Stimulated activated CD8-positive, alpha-beta memory T cell treated with anti-CD3 and anti-CD28 coated beads, Interleukin-4, amount 100 ng/mL, for 1 hour (primary cell): ENCODE measurements around the gene FIGN.

Experiments
- DNase-seq, 2 donors: peaks; one replicate each; pipeline ENCODE4 v3.0.0-alpha.2; 2020; ENCODE audit warnings: low read depth in 2 of 2, low spot score in 1 of 2

Gene FIGN

GRCh38 chr2:163735685-163736432, at the start of gene FIGN:
Gene FIGN (minus strand): TSS chr2:163736008. CDS start chr2:163734927, 1,081 bp downstream.
- DNase-seq = no peak

GRCh38 chr2:163785162-163785561, 49.4 kb upstream of the FIGN start:
- no peak for DNase-seq

GRCh38 chr2:163779970-163780597, 44.3 kb upstream of the FIGN start:
- no peak for DNase-seq

- no peak for DNase-seq
Observed at GRCh38 chr2:163778045-163778781, 42.4 kb upstream of the FIGN start.

GRCh38 chr2:163775304-163775703, 39.5 kb upstream of the FIGN start:
- no peak for DNase-seq

- DNase-seq = no peak
Observed at GRCh38 chr2:163774862-163775261, 39.1 kb upstream of the FIGN start.

GRCh38 chr2:163773276-163773675, 37.5 kb upstream of the FIGN start:
- DNase-seq = no peak

- DNase-seq = no peak
Observed at GRCh38 chr2:163771596-163771995, 35.8 kb upstream of the FIGN start.

GRCh38 chr2:163768881-163769695, 33.3 kb upstream of the FIGN start:
- no peak for DNase-seq

GRCh38 chr2:163767097-163767496, 31.3 kb upstream of the FIGN start:
- no peak for DNase-seq

- DNase-seq = no peak
Observed at GRCh38 chr2:163764566-163764965, 28.8 kb upstream of the FIGN start.

- DNase-seq = no peak
Observed at GRCh38 chr2:163759013-163759412, 23.2 kb upstream of the FIGN start.

GRCh38 chr2:163757814-163758213, 22.0 kb upstream of the FIGN start:
- no peak for DNase-seq

GRCh38 chr2:163756588-163756987, 20.8 kb upstream of the FIGN start:
- no peak for DNase-seq

- no peak for DNase-seq
Observed at GRCh38 chr2:163755366-163755765, 19.6 kb upstream of the FIGN start.

GRCh38 chr2:163753726-163754125, 17.9 kb upstream of the FIGN start:
- no peak for DNase-seq

GRCh38 chr2:163752267-163752666, 16.5 kb upstream of the FIGN start:
- no peak for DNase-seq

GRCh38 chr2:163751696-163752095, 15.9 kb upstream of the FIGN start:
- no peak for DNase-seq

- no peak for DNase-seq
Observed at GRCh38 chr2:163748420-163748819, 12.6 kb upstream of the FIGN start.

GRCh38 chr2:163741435-163741834, 5.6 kb upstream of the FIGN start:
- DNase-seq = no peak

- no peak for DNase-seq
Observed at GRCh38 chr2:163737563-163737962, 1.8 kb upstream of the FIGN start.

- DNase-seq = no peak
Observed at GRCh38 chr2:163737190-163737439, 1.3 kb upstream of the FIGN start.
